OCI-LY7 (cell line): ENCODE measurements around the gene ZNF638. TPM values are rescaled to one million over a fixed set of nuclear protein-coding genes. Genes with fewer than 3 reads are reported as not detected.
A peak's percentile ranks its signal among the peaks of the same experiment; 100 is the strongest.

Source experiments
- BruUV-seq: library from RNA; stranded (reverse); fragments of 400-500 nt; replicated peaks from 2 replicates; lab custom pipeline; 2021; lab: Mats Ljungman, UMichigan
- CTCF ChIA-PET: fragments of 300-600 bp; sonication (Branson Sonifier 250); formaldehyde crosslinking; loops from one replicate; lab custom pipeline; 2022; ENCODE audit warnings: antibody characterized with exemption; ENCODE audit not compliant: unreplicated experiment; lab: Charles Lee
- POLR2A ChIA-PET: fragments of 300-600 bp; sonication (Branson Sonifier 250); formaldehyde crosslinking; loops from one replicate; lab custom pipeline; 2022; ENCODE audit warnings: antibody characterized with exemption; lab: Charles Lee
- DNase-seq: peaks from one replicate; pipeline ENCODE4 v3.0.0-alpha.2; 2015; ENCODE audit warnings: low spot score
- H2AFZ ChIP-seq: fragments of 200-600 bp; sonication (generic), shearing (Covaris generic); 2 replicates; pipeline ENCODE4 v1.6.1; 2014; ENCODE audit warnings: mild to moderate bottlenecking, antibody characterized with exemption, low read length, moderate library complexity
- H3K27ac ChIP-seq: fragments of 200-600 bp; sonication (generic); 2 replicates; pipeline ENCODE4 v1.5.1; 2014; ENCODE audit warnings: mixed run types, low read depth, mild to moderate bottlenecking, moderate library complexity, low read length, inconsistent platforms; ENCODE audit not compliant: poor library complexity, severe bottlenecking
- H3K36me3 ChIP-seq: fragments of 200-600 bp; sonication (generic); 2 replicates; pipeline ENCODE4 v1.6.1; 2014; ENCODE audit warnings: mild to moderate bottlenecking, antibody characterized with exemption, low read length, moderate library complexity, mixed read lengths; ENCODE audit not compliant: insufficient read depth
- H3K4me1 ChIP-seq: fragments of 200-600 bp; sonication (generic); 2 replicates; pipeline ENCODE4 v1.5.1; 2014; ENCODE audit warnings: mild to moderate bottlenecking, low read length; ENCODE audit not compliant: insufficient read depth, poor library complexity, severe bottlenecking
- H3K4me2 ChIP-seq: fragments of 200-600 bp; sonication (generic); 2 replicates; pipeline ENCODE4 v1.6.1; 2014; ENCODE audit warnings: mild to moderate bottlenecking, low read length
- H3K4me3 ChIP-seq: fragments of 200-600 bp; sonication (generic); 2 replicates; pipeline ENCODE4 v1.5.1; 2014; ENCODE audit warnings: mild to moderate bottlenecking, low read depth, low read length; ENCODE audit not compliant: poor library complexity, severe bottlenecking
- H3K79me2 ChIP-seq: fragments of 200-600 bp; sonication (generic); 2 replicates; pipeline ENCODE4 v1.6.1; 2016; ENCODE audit warnings: low read depth, mild to moderate bottlenecking, low read length, moderate library complexity, mixed read lengths; ENCODE audit not compliant: insufficient read depth
- H3K9me2 ChIP-seq: fragments of 200-600 bp; sonication (generic); 2 replicates; pipeline ENCODE4 v1.6.1; 2016; ENCODE audit warnings: mild to moderate bottlenecking, low read length, mixed read lengths; ENCODE audit not compliant: insufficient read depth
- H3K9me3 ChIP-seq: fragments of 200-600 bp; sonication (generic); 2 replicates; pipeline ENCODE4 v1.6.1; 2014; ENCODE audit warnings: mild to moderate bottlenecking, mixed run types, low read length, mixed read lengths
- H4K20me1 ChIP-seq: fragments of 200-600 bp; sonication (generic); 2 replicates; pipeline ENCODE4 v1.6.1; 2014; ENCODE audit warnings: mild to moderate bottlenecking, antibody characterized with exemption, low read length, moderate library complexity, mixed read lengths; ENCODE audit not compliant: insufficient read depth
- CTCF ChIP-seq: fragments of 200-600 bp; sonication (generic); conservative IDR thresholded peaks from 2 replicates; pipeline ENCODE4 v1.5.1; 2014; ENCODE audit warnings: mild to moderate bottlenecking, antibody characterized with exemption, low read length, moderate library complexity, mixed read lengths
- EZH2phosphoT487 ChIP-seq: fragments of 200-600 bp; sonication (generic); IDR thresholded peaks from 2 replicates; pipeline ENCODE4 v1.6.1; 2018; ENCODE audit warnings: low read depth, borderline replicate concordance, mild to moderate bottlenecking, mixed run types, antibody characterized with exemption, low read length, moderate library complexity, mixed read lengths
- intact Hi-C: fragments of 100-400 bp; cut with micrococcal nuclease; formaldehyde crosslinking; loops from one replicate; pipeline ENCODE4 v1.10.0; 2022; ENCODE audit not compliant: unreplicated experiment
- total RNA-seq, 2 experiments: library from RNA; depleted of rRNA in 1 of 2; stranded (reverse); fragments of >200 nt in 1 of 2; shearing (Covaris generic) in 1 of 2; gene quantifications; 2 replicates each; pipeline ENCODE4 v1.2.3, GENCODE V29; 2014 to 2022

The ZNF638 gene
- total RNA-seq, 2 experiments from 2014 or later, result 114 to 138 TPM

GRCh38 chr2:71347517-71347916 is 15.9 kb downstream of the ZNF638 start:
- H2AFZ ChIP-seq, result no peak overlapping the region
- ChIA-PET POLR2A (interaction anchor here (1.0 kb wide), 1 partner anchor 14 kb away, joined by 3 read pairs; no protein-coding TSS in a partner anchor), CTCF (no interaction called here)
- no peak overlapping the region for H3K27ac ChIP-seq
- no peaks in the 10 kb centered on the region for H3K9me2 ChIP-seq
- DNase-seq, result peak; percentile 6
- peaks cover 86% of the 10 kb centered on the region; the same call in 1 of the 2 replicates for H3K79me2 ChIP-seq
- H3K4me2 ChIP-seq, result no peak overlapping the region
- intact Hi-C loops, result no loop called here
- peaks cover 32% of the 10 kb centered on the region for H4K20me1 ChIP-seq
- peaks cover 45% of the 10 kb centered on the region for H3K36me3 ChIP-seq
- BruUV-seq, result no TSS peak
- H3K9me3 ChIP-seq, result no peaks in the 10 kb centered on the region
- no peak for TF ChIP-seq EZH2phosphoT487
- no peak for TF ChIP-seq CTCF
- no peak overlapping the region for H3K4me3 ChIP-seq
- H3K4me1 ChIP-seq, result no peaks in the 10 kb centered on the region

- H3K9me3 ChIP-seq, result no peaks in the 10 kb centered on the region
- TF ChIP-seq EZH2phosphoT487 (no peak), CTCF (no peak)
- H3K4me1 ChIP-seq, result no peaks in the 10 kb centered on the region
- no peak overlapping the region for H3K27ac ChIP-seq
- ChIA-PET POLR2A (no interaction called here), CTCF (no interaction called here)
- no peak for DNase-seq
- intact Hi-C loops, result no loop called here
- H3K4me2 ChIP-seq, result no peak overlapping the region
- H4K20me1 ChIP-seq, result peaks cover 25% of the 10 kb centered on the region
- H3K9me2 ChIP-seq, result no peaks in the 10 kb centered on the region
- H3K36me3 ChIP-seq, result peaks cover 47% of the 10 kb centered on the region
- H3K4me3 ChIP-seq, result no peak overlapping the region
- H3K79me2 ChIP-seq, result peaks cover 86% of the 10 kb centered on the region; the same call in 1 of the 2 replicates
- no peak overlapping the region for H2AFZ ChIP-seq
- BruUV-seq, result no TSS peak
Observed at GRCh38 chr2:71348302-71348701, 16.7 kb downstream of the ZNF638 start.

GRCh38 chr2:71353248-71353647 is 21.7 kb downstream of the ZNF638 start:
- no peaks in the 10 kb centered on the region for H3K9me2 ChIP-seq
- H3K4me3 ChIP-seq, result no peak overlapping the region
- DNase-seq, result no peak
- POLR2A ChIA-PET, result interaction anchor here (0.7 to 1.2 kb wide), 3 partner anchors 21 to 29 kb away, joined by 3 to 4 read pairs (median 3); partner anchors contain the start of gene ZNF638
- no peak overlapping the region for H3K4me2 ChIP-seq
- H3K79me2 ChIP-seq, result peaks cover 57% of the 10 kb centered on the region; the same call in 1 of the 2 replicates
- peaks cover 12% of the 10 kb centered on the region for H4K20me1 ChIP-seq
- no peak overlapping the region for H2AFZ ChIP-seq
- CTCF ChIA-PET, result interaction anchor here (0.6 kb wide), 1 partner anchor 1825 kb away, joined by 3 read pairs; no protein-coding TSS in a partner anchor
- peaks cover 79% of the 10 kb centered on the region for H3K36me3 ChIP-seq
- BruUV-seq, result no TSS peak
- no peaks in the 10 kb centered on the region for H3K9me3 ChIP-seq
- TF ChIP-seq EZH2phosphoT487 (no peak), CTCF (no peak)
- no peaks in the 10 kb centered on the region for H3K4me1 ChIP-seq
- intact Hi-C loops, result no loop called here
- no peak overlapping the region for H3K27ac ChIP-seq
